Panc1 (cell line): ENCODE results near the gene POU2AF2. TPM values are rescaled to one million over a fixed set of nuclear protein-coding genes. Genes with fewer than 3 reads are reported as not detected.

Experiments
- ATAC-seq: fragments of 200-7000 bp; cut with Tn5 transposase; 2 replicates; pipeline ENCODE4 v1.9.1; 2020; ENCODE audit warnings: mild to moderate bottlenecking, moderate library complexity
- BruUV-seq: library from RNA; stranded (reverse); fragments of 400-500 nt; replicated peaks from 2 replicates; lab custom pipeline; 2021; lab: Mats Ljungman, UMichigan
- CTCF ChIA-PET: fragments of 300-600 bp; sonication (Branson Sonifier 250); formaldehyde crosslinking; loops from one replicate; lab custom pipeline; 2022; ENCODE audit warnings: antibody characterized with exemption; lab: Charles Lee
- POLR2A ChIA-PET: fragments of 300-600 bp; sonication (Branson Sonifier 250); formaldehyde crosslinking; loops from one replicate; lab custom pipeline; 2022; ENCODE audit warnings: antibody characterized with exemption; lab: Charles Lee
- DNase-seq: peaks from one replicate; pipeline ENCODE4 v3.0.0-alpha.2; 2010; ENCODE audit warnings: low read depth, low spot score
- H3K27ac ChIP-seq: 2 replicates; pipeline ENCODE4 v1.5.1; 2011; ENCODE audit warnings: mild to moderate bottlenecking, low read length, inconsistent platforms
- H3K27me3 ChIP-seq: fragments of 200-500 bp; sonication (Bioruptor generic); 2 replicates; pipeline ENCODE4 v1.6.0; 2014; ENCODE audit warnings: low read length, inconsistent platforms; ENCODE audit not compliant: control insufficient read depth, insufficient read depth
- H3K36me3 ChIP-seq: fragments of 200-500 bp; sonication (Bioruptor generic); 2 replicates; pipeline ENCODE4 v1.5.1; 2014; ENCODE audit warnings: inconsistent platforms, mild to moderate bottlenecking, low read length, moderate library complexity; ENCODE audit not compliant: control insufficient read depth, insufficient read depth
- H3K4me1 ChIP-seq: 2 replicates; pipeline ENCODE4 v1.5.1; 2011; ENCODE audit warnings: inconsistent platforms, mild to moderate bottlenecking, low read length, moderate library complexity; ENCODE audit not compliant: control insufficient read depth, insufficient read depth
- H3K4me3 ChIP-seq, 2 experiments: 2 replicates each; pipeline ENCODE4 v1.5.1; 2011 to 2012; ENCODE audit warnings: low read depth in 2 of 2, low read length in 2 of 2, mild to moderate bottlenecking in 2 of 2, inconsistent platforms in 1 of 2, moderate library complexity in 1 of 2
- H3K9me3 ChIP-seq: fragments of 200-500 bp; sonication (Bioruptor generic); 2 replicates; pipeline ENCODE4 v1.5.1; 2014; ENCODE audit warnings: low read depth, mild to moderate bottlenecking, inconsistent platforms, low read length, moderate library complexity; ENCODE audit not compliant: control insufficient read depth, insufficient read depth
- POLR2AphosphoS5 ChIP-seq: IDR thresholded peaks from 2 replicates; pipeline ENCODE4 v1.6.1; 2012; ENCODE audit warnings: mild to moderate bottlenecking, low read depth, low read length, moderate library complexity
- SIN3A ChIP-seq: IDR thresholded peaks from 2 replicates; pipeline ENCODE4 v1.6.1; 2012; ENCODE audit warnings: low read depth, mild to moderate bottlenecking, low read length, moderate library complexity, borderline replicate concordance; ENCODE audit not compliant: insufficient read depth
- TCF7L2 ChIP-seq: IDR thresholded peaks from 2 replicates; pipeline ENCODE4 v1.6.1; 2011; ENCODE audit warnings: mild to moderate bottlenecking, low read depth, low read length, inconsistent platforms
- in situ Hi-C: cut with HindIII; loops from 2 replicates; pipeline ENCODE4 v1.10.0; 2016; ENCODE audit warnings: low sequenced_read_pairs, low pct_unique_long_range_greater_than_20kb
- intact Hi-C: fragments of 100-400 bp; cut with micrococcal nuclease; formaldehyde crosslinking; loops from one replicate; pipeline ENCODE4 v1.10.0; 2022; ENCODE audit not compliant: unreplicated experiment
- total RNA-seq: library from RNA; stranded (reverse); gene quantifications from one replicate; pipeline ENCODE4 v1.2.1, GENCODE V29; 2021; ENCODE audit not compliant: unreplicated experiment
- TF ChIP-seq, protein P1 (sequence below), 2 experiments: IDR thresholded peaks; 2 replicates each; pipeline ENCODE4 v1.6.1; 2011 to 2012; ENCODE audit warnings: low read depth in 2 of 2, control low read depth in 1 of 2, low read length in 1 of 2, mild to moderate bottlenecking in 1 of 2, moderate library complexity in 1 of 2; ENCODE audit not compliant: insufficient read depth in 1 of 2
- TF ChIP-seq, protein P2 (sequence below): fragments of 450-650 bp; IDR thresholded peaks from 2 replicates; pipeline ENCODE4 v1.5.1; 2017; ENCODE audit warnings: mild to moderate bottlenecking

The POU2AF2 gene
- total RNA-seq, 1 experiment from 2014 or later: not detected

DNA sequence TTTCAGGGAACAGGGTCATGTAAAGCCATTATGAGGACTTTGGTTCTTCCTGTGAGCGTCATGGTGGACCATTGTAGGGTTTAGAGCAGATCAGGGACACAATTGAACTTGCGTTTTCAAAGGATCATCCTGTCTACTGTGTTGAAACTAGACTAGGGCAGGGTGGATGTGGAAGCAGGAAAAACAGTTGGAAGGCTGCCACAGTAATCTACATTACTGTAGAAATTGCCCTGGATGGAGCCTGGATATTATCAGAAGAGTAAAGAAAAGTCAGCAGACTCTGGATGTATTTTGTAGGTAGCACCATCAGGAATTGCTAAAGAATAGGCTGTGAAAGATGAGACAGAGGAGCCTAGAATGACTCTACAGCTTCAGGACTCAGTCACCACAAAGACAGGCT is 5.4 kb downstream of the POU2AF2 start:
- H3K36me3 ChIP-seq: no peaks in the 10 kb centered on the region
- H3K4me1 ChIP-seq: no peaks in the 10 kb centered on the region
- CTCF ChIA-PET: no interaction called here
- BruUV-seq: no TSS peak
- H3K9me3 ChIP-seq: no peaks in the 10 kb centered on the region
- ATAC-seq (no peak), DNase-seq (no peak)
- TF ChIP-seq, protein P1, sequence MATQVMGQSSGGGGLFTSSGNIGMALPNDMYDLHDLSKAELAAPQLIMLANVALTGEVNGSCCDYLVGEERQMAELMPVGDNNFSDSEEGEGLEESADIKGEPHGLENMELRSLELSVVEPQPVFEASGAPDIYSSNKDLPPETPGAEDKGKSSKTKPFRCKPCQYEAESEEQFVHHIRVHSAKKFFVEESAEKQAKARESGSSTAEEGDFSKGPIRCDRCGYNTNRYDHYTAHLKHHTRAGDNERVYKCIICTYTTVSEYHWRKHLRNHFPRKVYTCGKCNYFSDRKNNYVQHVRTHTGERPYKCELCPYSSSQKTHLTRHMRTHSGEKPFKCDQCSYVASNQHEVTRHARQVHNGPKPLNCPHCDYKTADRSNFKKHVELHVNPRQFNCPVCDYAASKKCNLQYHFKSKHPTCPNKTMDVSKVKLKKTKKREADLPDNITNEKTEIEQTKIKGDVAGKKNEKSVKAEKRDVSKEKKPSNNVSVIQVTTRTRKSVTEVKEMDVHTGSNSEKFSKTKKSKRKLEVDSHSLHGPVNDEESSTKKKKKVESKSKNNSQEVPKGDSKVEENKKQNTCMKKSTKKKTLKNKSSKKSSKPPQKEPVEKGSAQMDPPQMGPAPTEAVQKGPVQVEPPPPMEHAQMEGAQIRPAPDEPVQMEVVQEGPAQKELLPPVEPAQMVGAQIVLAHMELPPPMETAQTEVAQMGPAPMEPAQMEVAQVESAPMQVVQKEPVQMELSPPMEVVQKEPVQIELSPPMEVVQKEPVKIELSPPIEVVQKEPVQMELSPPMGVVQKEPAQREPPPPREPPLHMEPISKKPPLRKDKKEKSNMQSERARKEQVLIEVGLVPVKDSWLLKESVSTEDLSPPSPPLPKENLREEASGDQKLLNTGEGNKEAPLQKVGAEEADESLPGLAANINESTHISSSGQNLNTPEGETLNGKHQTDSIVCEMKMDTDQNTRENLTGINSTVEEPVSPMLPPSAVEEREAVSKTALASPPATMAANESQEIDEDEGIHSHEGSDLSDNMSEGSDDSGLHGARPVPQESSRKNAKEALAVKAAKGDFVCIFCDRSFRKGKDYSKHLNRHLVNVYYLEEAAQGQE (IDR thresholded peaks at IDR 0.05; ENCODE audit: insufficient read depth in 1 of 2, low read depth in 2 of 2, low read length in 1 of 2): no peak
- TF ChIP-seq POLR2AphosphoS5: no peak
- no peak for TF ChIP-seq SIN3A
- TF ChIP-seq, protein P2, sequence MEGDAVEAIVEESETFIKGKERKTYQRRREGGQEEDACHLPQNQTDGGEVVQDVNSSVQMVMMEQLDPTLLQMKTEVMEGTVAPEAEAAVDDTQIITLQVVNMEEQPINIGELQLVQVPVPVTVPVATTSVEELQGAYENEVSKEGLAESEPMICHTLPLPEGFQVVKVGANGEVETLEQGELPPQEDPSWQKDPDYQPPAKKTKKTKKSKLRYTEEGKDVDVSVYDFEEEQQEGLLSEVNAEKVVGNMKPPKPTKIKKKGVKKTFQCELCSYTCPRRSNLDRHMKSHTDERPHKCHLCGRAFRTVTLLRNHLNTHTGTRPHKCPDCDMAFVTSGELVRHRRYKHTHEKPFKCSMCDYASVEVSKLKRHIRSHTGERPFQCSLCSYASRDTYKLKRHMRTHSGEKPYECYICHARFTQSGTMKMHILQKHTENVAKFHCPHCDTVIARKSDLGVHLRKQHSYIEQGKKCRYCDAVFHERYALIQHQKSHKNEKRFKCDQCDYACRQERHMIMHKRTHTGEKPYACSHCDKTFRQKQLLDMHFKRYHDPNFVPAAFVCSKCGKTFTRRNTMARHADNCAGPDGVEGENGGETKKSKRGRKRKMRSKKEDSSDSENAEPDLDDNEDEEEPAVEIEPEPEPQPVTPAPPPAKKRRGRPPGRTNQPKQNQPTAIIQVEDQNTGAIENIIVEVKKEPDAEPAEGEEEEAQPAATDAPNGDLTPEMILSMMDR: no peak
- TF ChIP-seq TCF7L2: no peak
- H3K4me3 ChIP-seq: no peak overlapping the region
- intact Hi-C loops (no loop called here), in situ Hi-C loops (no loop called here)
- H3K27ac ChIP-seq: no peak overlapping the region
- POLR2A ChIA-PET: no interaction called here
- H3K27me3 ChIP-seq: peaks cover 35% of the 10 kb centered on the region

DNA sequence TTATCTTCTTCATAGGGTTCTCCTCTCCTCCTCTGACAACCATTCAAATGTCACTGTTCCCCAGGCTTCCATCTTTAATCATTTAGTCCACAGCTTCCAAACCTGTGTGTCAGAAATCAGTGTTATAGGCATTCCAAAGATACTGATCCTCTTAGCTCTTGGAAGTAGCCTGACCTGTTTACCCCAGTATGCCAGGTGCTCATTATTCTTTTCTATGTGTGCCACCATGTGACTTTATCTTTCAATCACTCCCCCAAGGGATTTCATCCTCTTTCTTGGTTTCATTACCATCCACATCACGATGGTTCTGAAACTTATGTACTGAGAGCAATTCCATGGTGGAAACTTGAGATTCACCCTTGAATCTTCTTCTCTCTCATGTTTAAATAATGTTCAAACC is 7.6 kb downstream of the POU2AF2 start:
- H3K4me3 ChIP-seq: no peak overlapping the region
- no peaks in the 10 kb centered on the region for H3K9me3 ChIP-seq
- ATAC-seq (no peak), DNase-seq (no peak)
- TF ChIP-seq SIN3A: no peak
- TF ChIP-seq POLR2AphosphoS5: no peak
- TF ChIP-seq, protein P1 (IDR thresholded peaks at IDR 0.05; ENCODE audit: insufficient read depth in 1 of 2, low read depth in 2 of 2, low read length in 1 of 2): no peak
- TF ChIP-seq, protein P2: no peak
- H3K27me3 ChIP-seq: peaks cover 28% of the 10 kb centered on the region
- H3K27ac ChIP-seq: no peak overlapping the region
- BruUV-seq: no TSS peak
- no peaks in the 10 kb centered on the region for H3K36me3 ChIP-seq
- no peaks in the 10 kb centered on the region for H3K4me1 ChIP-seq
- in situ Hi-C loops: no loop called here
- ChIA-PET POLR2A (no interaction called here), CTCF (interaction anchor here (0.6 kb wide), 1 partner anchor 540 kb away, joined by 3 read pairs; no protein-coding TSS in a partner anchor)
- intact Hi-C loops: no loop called here
